Stomach (tissue), 4 donors: ENCODE data around the gene COX19.

Experiments used
- POLR2A ChIP-seq, 4 donors: fragments of 450-650 bp; IDR thresholded peaks; one replicate each; pipeline ENCODE4 v1.6.1; 2016; ENCODE audit warnings: antibody characterized with exemption in 4 of 4, control low read depth in 2 of 4, mild to moderate bottlenecking in 1 of 4, moderate library complexity in 1 of 4
- POLR2AphosphoS5 ChIP-seq, 3 donors: sonication (generic); formaldehyde crosslinking; IDR thresholded peaks; one replicate each; pipeline ENCODE4 v1.6.1; 2016; ENCODE audit warnings: antibody characterized with exemption in 3 of 3
- TF ChIP-seq, protein P1 (sequence below), 7 experiments: fragments of 450-650 bp in 4 of 7; fragments of 200-600 bp in 3 of 7; sonication (generic) in 3 of 7; IDR thresholded peaks; one replicate each; pipeline ENCODE4 v1.5.1; 2016 to 2019; ENCODE audit warnings: antibody characterized with exemption in 7 of 7, control low read depth in 2 of 7, mild to moderate bottlenecking in 1 of 7

GRCh38 chr7:916291-916941, 58.9 kb downstream of the COX19 start:
- TF ChIP-seq, protein P1, sequence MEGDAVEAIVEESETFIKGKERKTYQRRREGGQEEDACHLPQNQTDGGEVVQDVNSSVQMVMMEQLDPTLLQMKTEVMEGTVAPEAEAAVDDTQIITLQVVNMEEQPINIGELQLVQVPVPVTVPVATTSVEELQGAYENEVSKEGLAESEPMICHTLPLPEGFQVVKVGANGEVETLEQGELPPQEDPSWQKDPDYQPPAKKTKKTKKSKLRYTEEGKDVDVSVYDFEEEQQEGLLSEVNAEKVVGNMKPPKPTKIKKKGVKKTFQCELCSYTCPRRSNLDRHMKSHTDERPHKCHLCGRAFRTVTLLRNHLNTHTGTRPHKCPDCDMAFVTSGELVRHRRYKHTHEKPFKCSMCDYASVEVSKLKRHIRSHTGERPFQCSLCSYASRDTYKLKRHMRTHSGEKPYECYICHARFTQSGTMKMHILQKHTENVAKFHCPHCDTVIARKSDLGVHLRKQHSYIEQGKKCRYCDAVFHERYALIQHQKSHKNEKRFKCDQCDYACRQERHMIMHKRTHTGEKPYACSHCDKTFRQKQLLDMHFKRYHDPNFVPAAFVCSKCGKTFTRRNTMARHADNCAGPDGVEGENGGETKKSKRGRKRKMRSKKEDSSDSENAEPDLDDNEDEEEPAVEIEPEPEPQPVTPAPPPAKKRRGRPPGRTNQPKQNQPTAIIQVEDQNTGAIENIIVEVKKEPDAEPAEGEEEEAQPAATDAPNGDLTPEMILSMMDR (IDR thresholded peaks at IDR 0.05) = no peak
- TF ChIP-seq POLR2AphosphoS5 (IDR thresholded peaks at IDR 0.05) (no peak), POLR2A (IDR thresholded peaks at IDR 0.05) (no peak)
